ENCODE measurements around the gene N4BP3. TPM values are rescaled to one million over a fixed set of nuclear protein-coding genes. Genes with fewer than 3 reads are reported as not detected.

N4BP3 gene
- total and polyA plus RNA-seq, 2 experiments from 2014 or later = 9.8 to 58.2 TPM

- peaks cover 18% of the 10 kb centered on the region for H3K4me1 Mint-ChIP-seq
- no peaks in the 10 kb centered on the region for H3K27me3 ChIP-seq (ENCODE audit: insufficient read depth)
- H2AFZ ChIP-seq = no peak overlapping the region
- no peak for DNase-seq (ENCODE audit: low spot score)
- peaks cover 20% of the 10 kb centered on the region for H3K4me1 ChIP-seq (ENCODE audit: insufficient read depth)
- H3K36me3 ChIP-seq (ENCODE audit: insufficient read depth) = no peaks in the 10 kb centered on the region
- H3K27me3 Mint-ChIP-seq (ENCODE audit: insufficient read depth, low read depth, poor library complexity) = peaks cover 7% of the 10 kb centered on the region
- ATAC-seq = no peak
- H3K27ac Mint-ChIP-seq = no peak overlapping the region
- H3F3A ChIP-seq (replicated peaks; ENCODE audit: low read depth) = peaks cover 7% of the 10 kb centered on the region; the same call in 1 of the 2 replicates
- H3K9me2 ChIP-seq (ENCODE audit: insufficient read depth) = no peaks in the 10 kb centered on the region
- no peak for TF ChIP-seq NANOG (IDR thresholded peaks at IDR 0.05; ENCODE audit: borderline replicate concordance)
- no peak for TF ChIP-seq ETS1 (IDR thresholded peaks at IDR 0.05)
- TF ChIP-seq CTCF (conservative IDR thresholded peaks at IDR 0.05; ENCODE audit: low read depth in 2 of 2) = no peak
- no peak for TF ChIP-seq REST (IDR thresholded peaks at IDR 0.05; ENCODE audit: unreplicated experiment)
- TF ChIP-seq JUNB (IDR thresholded peaks at IDR 0.05; ENCODE audit: unreplicated experiment) = no peak
- no peak for TF ChIP-seq POLR2AphosphoS5 (IDR thresholded peaks at IDR 0.05; ENCODE audit: low read depth)
- no peak for TF ChIP-seq EZH2 (IDR thresholded peaks at IDR 0.05; ENCODE audit: low read depth, unreplicated experiment)
- no peak for TF ChIP-seq EZH2phosphoT487 (IDR thresholded peaks at IDR 0.05; ENCODE audit: unreplicated experiment)
- TF ChIP-seq ZNF114 (CRISPR knock-in tag; IDR thresholded peaks at IDR 0.05) = no peak
- TF ChIP-seq ZNF462 (CRISPR knock-in tag; IDR thresholded peaks at IDR 0.05) = no peak
- TF ChIP-seq STAT1 (IDR thresholded peaks at IDR 0.05; ENCODE audit: unreplicated experiment) = no peak
- no peak for TF ChIP-seq ZNF331 (CRISPR knock-in tag; IDR thresholded peaks at IDR 0.05; ENCODE audit: low read depth)
- TF ChIP-seq CREB1 (CRISPR knock-in tag; IDR thresholded peaks at IDR 0.05; ENCODE audit: low read depth) = no peak
- H3K79me2 ChIP-seq (replicated peaks; ENCODE audit: insufficient read depth) = no peaks in the 10 kb centered on the region
- no peak overlapping the region for H3K4me2 ChIP-seq
- no peaks in the 10 kb centered on the region for H3K9me3 Mint-ChIP-seq
- no peaks in the 10 kb centered on the region for H4K20me1 ChIP-seq (replicated peaks; ENCODE audit: insufficient read depth)
- H3K36me3 Mint-ChIP-seq (ENCODE audit: low read depth) = no peaks in the 10 kb centered on the region
- no peak overlapping the region for H3K4me3 Mint-ChIP-seq
- no peak overlapping the region for H3K4me3 ChIP-seq
- H3K27ac ChIP-seq (ENCODE audit: low read depth) = no peak overlapping the region
Measured at GRCh38 chr5:178165581-178165980, 52.2 kb downstream of the N4BP3 start.
